GM12878 (cell line): ENCODE measurements around the gene CMSS1. TPM values are rescaled to one million over a fixed set of nuclear protein-coding genes. Genes with fewer than 3 reads are reported as not detected.

Experiments
- CEBPZ ChIP-seq: fragments of 150-350 bp; IDR thresholded peaks from 2 replicates; pipeline ENCODE4 v1.6.1; 2016; ENCODE audit warnings: low read depth, low read length
- CREM ChIP-seq: IDR thresholded peaks from 2 replicates; pipeline ENCODE4 v1.6.1; 2014; ENCODE audit warnings: antibody characterized with exemption, low read depth
- JUND ChIP-seq: IDR thresholded peaks from 2 replicates; pipeline ENCODE4 v1.6.1; 2012; ENCODE audit warnings: low read depth, mild to moderate bottlenecking, low read length, improper control_type of control experiment, moderate library complexity
- SRF ChIP-seq, 2 experiments: IDR thresholded peaks; 2 replicates each; pipeline ENCODE4 v1.6.1; 2011; ENCODE audit warnings: low read depth in 2 of 2, low read length in 2 of 2, mild to moderate bottlenecking in 1 of 2, moderate library complexity in 1 of 2
- TCF12 ChIP-seq: IDR thresholded peaks from 2 replicates; pipeline ENCODE4 v1.6.1; 2011; ENCODE audit warnings: low read depth, mild to moderate bottlenecking, low read length
- ZZZ3 ChIP-seq: IDR thresholded peaks from 2 replicates; pipeline ENCODE4 v1.6.1; 2011; ENCODE audit warnings: low read depth; ENCODE audit not compliant: control insufficient read depth, insufficient read length
- polyA plus RNA-seq, 11 experiments: library from polyadenylated mRNA; depleted of rRNA in 4 of 11; unstranded in 6 of 11; stranded (reverse) in 5 of 11; fragments of >200 nt; fragmentation: Nextera tagmentation in 4 of 11; fragmentation: Illumina TruSeq in 1 of 11; extraction: Ambion mirVana in 4 of 11; extraction: Trizol in 1 of 11; gene quantifications; 1 replicate in 1 of 11; 2 replicates in 10 of 11; pipeline versions ENCODE4 v1.2.1 to v1.2.3, GENCODE V29; 2011 to 2016; ENCODE audit warnings: inconsistent platforms in 2 of 11, missing spikeins in 2 of 11, low read depth in 1 of 11
- total RNA-seq, 4 experiments: library from RNA; depleted of rRNA in 3 of 4; stranded (reverse); fragments of >200 nt in 3 of 4; fragmentation: Illumina TruSeq in 1 of 4; extraction: Trizol in 1 of 4; gene quantifications; 2 replicates each; pipeline versions ENCODE4 v1.2.1 to v1.2.3, GENCODE V29; 2013 to 2021
- TF ChIP-seq, protein P1 (sequence below): fragments of 450-650 bp; IDR thresholded peaks from 2 replicates; pipeline ENCODE4 v1.6.1; 2017; ENCODE audit warnings: antibody characterized with exemption, mild to moderate bottlenecking, moderate library complexity

Gene CMSS1
- total and polyA plus RNA-seq, 10 of the 15 experiments (the other 5 are each of a cell fraction or from before 2014, with no cell fraction given), result 31.0 to 118 (median 70.1) TPM

GRCh38 chr3:100160521-100160920, 342.9 kb downstream of the CMSS1 start (continued):
- TF ChIP-seq CEBPZ, result no peak
- no peak for TF ChIP-seq SRF (IDR thresholded peaks at IDR 0.05; ENCODE audit: low read depth in 2 of 2, low read length in 2 of 2)
- no peak for TF ChIP-seq JUND
- no peak for TF ChIP-seq CREM
- TF ChIP-seq, protein P1, sequence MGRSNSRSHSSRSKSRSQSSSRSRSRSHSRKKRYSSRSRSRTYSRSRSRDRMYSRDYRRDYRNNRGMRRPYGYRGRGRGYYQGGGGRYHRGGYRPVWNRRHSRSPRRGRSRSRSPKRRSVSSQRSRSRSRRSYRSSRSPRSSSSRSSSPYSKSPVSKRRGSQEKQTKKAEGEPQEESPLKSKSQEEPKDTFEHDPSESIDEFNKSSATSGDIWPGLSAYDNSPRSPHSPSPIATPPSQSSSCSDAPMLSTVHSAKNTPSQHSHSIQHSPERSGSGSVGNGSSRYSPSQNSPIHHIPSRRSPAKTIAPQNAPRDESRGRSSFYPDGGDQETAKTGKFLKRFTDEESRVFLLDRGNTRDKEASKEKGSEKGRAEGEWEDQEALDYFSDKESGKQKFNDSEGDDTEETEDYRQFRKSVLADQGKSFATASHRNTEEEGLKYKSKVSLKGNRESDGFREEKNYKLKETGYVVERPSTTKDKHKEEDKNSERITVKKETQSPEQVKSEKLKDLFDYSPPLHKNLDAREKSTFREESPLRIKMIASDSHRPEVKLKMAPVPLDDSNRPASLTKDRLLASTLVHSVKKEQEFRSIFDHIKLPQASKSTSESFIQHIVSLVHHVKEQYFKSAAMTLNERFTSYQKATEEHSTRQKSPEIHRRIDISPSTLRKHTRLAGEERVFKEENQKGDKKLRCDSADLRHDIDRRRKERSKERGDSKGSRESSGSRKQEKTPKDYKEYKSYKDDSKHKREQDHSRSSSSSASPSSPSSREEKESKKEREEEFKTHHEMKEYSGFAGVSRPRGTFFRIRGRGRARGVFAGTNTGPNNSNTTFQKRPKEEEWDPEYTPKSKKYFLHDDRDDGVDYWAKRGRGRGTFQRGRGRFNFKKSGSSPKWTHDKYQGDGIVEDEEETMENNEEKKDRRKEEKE, result no peak
- no peak for TF ChIP-seq TCF12
- no peak for TF ChIP-seq ZZZ3
